GM18951 (cell line): ENCODE measurements around the gene IFNA7.

Source experiments
- POLR2A ChIP-seq: IDR thresholded peaks from 4 replicates; pipeline ENCODE4 v1.6.1; 2011; ENCODE audit warnings: mild to moderate bottlenecking; ENCODE audit not compliant: insufficient read length, insufficient read depth; ENCODE audit errors: extremely low read depth
- in situ Hi-C: fragments of 300-500 bp; cut with MboI; formaldehyde crosslinking; loops from one replicate; pipeline ENCODE4 v1.12.0; 2022; ENCODE audit warnings: low sequenced_read_pairs, mixed read lengths, inconsistent platforms; ENCODE audit not compliant: unreplicated experiment

The IFNA7 gene

DNA sequence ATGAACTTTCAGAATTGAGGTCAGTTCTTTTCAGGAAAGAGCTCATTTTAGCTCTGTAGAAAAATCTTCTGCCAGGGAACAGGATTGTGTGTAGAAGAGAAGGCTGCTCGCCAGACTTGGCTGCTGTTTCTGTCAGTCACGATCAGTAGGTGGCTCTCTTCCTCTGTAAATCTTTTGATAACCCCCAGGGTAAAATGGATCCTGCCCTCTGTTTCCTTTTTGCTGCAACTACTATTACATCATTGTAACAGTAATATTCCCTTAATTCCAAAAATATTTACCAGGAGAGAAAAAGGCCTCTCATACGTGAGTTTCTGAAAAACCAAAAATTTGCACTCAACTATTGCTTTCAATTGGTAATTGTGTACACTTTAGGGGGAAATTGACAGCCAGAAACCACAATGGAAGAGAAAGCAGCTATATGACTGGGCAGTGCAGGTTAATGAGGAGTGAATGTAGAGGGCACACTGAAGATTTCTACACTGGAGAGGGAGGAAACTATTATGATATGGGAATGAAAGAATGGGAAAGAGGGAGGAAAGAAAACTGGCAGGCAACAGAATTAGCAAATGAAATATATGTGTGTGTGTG is 47.9 kb downstream of the IFNA7 start:
- in situ Hi-C loops: no loop called here
- TF ChIP-seq POLR2A: no peak

DNA sequence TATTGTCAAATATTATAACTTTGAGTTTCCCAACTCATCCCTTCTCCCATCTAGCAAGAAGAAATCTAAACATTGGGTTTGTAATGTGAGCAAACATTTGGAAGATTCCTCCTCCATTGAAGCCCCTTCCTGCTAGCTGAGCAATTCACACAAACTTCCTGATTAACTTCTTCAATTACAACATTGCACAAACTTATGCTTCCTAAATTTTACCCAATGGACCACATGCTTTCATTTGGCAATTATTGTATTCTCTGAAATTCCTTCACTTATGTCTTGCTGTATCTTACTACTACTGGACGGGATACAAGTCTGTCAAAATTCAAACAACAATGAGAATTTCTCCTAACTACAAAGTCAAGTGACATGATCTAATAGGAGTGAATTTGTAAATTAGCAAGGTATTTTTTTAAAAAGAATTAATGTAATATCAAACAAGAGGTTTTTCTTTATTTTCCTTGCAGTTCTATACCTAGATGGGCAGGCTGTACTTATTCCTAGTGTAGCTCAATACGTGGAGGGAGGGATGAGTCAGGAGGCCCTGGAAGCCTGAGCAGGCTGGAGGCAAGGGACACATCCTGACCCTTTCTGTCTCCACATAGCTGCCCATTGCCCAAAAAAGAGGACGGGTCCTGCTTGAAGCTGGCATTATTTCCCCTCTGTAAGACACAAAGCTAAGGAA is 48.5 kb downstream of the IFNA7 start:
- no peak for TF ChIP-seq POLR2A
- in situ Hi-C loops: no loop called here
